ENCODE results near the gene CBFB.
A peak's percentile ranks its signal among the peaks of the same experiment; 100 is the strongest.

Gene CBFB

GRCh38 chr16:66996324-66996982 is 32.5 kb upstream of the CBFB start:
- CTCF ChIA-PET, result interaction anchor here (0.7 to 1.7 kb wide), 3 partner anchors 11 to 161 kb away, joined by 3 to 4 read pairs (median 3); no protein-coding TSS in a partner anchor
- POLR2A ChIA-PET, result interaction anchor here (0.5 kb wide), 1 partner anchor 110 kb away, joined by 3 read pairs; no protein-coding TSS in a partner anchor
- DNase-seq (ENCODE audit: extremely low spot score), result no peak
- TF ChIP-seq, protein P1, sequence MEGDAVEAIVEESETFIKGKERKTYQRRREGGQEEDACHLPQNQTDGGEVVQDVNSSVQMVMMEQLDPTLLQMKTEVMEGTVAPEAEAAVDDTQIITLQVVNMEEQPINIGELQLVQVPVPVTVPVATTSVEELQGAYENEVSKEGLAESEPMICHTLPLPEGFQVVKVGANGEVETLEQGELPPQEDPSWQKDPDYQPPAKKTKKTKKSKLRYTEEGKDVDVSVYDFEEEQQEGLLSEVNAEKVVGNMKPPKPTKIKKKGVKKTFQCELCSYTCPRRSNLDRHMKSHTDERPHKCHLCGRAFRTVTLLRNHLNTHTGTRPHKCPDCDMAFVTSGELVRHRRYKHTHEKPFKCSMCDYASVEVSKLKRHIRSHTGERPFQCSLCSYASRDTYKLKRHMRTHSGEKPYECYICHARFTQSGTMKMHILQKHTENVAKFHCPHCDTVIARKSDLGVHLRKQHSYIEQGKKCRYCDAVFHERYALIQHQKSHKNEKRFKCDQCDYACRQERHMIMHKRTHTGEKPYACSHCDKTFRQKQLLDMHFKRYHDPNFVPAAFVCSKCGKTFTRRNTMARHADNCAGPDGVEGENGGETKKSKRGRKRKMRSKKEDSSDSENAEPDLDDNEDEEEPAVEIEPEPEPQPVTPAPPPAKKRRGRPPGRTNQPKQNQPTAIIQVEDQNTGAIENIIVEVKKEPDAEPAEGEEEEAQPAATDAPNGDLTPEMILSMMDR (IDR thresholded peaks at IDR 0.05; ENCODE audit: control extremely low read depth, extremely low read depth, low read depth, missing control alignments), result no peak

GRCh38 chr16:66996983-66997358 is 32.0 kb upstream of the CBFB start:
- no peak for DNase-seq (ENCODE audit: extremely low spot score)
- TF ChIP-seq, protein P1 (IDR thresholded peaks at IDR 0.05; ENCODE audit: control extremely low read depth, extremely low read depth, low read depth, missing control alignments), result no peak
- ChIA-PET POLR2A (no interaction called here), CTCF (interaction anchor here (1.7 kb wide), 1 partner anchor 43 kb away, joined by 4 read pairs; no protein-coding TSS in a partner anchor)

DNA sequence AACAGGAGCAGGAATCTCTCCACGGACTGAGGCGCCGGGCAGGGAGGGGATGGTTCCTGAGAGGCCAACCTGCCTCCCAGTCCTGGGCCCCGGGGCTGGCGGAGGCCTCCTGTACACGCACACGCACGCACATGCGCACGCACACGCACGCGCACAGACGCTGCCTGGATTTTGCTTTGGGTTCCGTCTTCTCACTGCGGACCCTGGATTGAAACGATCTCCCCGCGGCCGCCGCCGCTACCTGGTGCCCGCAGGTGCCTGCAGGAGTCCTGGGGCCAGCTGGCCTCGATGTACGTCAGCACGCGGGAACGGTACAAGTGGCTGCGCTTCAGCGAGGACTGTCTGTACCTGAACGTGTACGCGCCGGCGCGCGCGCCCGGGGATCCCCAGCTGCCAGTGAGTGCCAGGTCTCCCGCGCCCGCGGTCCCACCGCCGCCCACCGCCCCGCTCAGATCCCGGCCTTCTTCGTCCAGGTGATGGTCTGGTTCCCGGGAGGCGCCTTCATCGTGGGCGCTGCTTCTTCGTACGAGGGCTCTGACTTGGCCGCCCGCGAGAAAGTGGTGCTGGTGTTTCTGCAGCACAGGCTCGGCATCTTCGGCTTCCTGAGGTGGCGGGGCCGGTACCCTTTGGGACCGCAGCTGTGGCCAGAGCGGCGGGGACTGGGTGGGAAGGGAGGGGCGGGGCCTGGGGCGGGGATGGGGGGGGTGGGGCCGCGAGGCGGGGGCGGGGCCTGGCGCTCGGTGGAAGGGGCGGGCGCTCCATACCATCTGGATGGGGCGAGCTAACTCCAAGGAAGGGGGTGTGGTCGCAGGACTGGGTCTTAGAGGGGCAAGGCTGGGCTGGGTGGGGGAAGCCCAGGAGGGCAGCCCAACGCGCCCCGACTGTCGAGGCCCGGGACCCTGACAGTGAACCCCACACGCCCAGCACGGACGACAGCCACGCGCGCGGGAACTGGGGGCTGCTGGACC is 28.3 kb upstream of the CBFB start:
- DNase-seq (ENCODE audit: extremely low spot score), result peak; percentile 78
- ChIA-PET CTCF (interaction anchor here (0.9 to 1.5 kb wide), 5 partner anchors 9 to 184 kb away, joined by 3 to 5 read pairs (median 3); no protein-coding TSS in a partner anchor), POLR2A (interaction anchor here (0.6 kb wide), 1 partner anchor 74 kb away, joined by 5 read pairs; no protein-coding TSS in a partner anchor)
- TF ChIP-seq, protein P1 (IDR thresholded peaks at IDR 0.05; ENCODE audit: control extremely low read depth, extremely low read depth, low read depth, missing control alignments), result no peak

DNA sequence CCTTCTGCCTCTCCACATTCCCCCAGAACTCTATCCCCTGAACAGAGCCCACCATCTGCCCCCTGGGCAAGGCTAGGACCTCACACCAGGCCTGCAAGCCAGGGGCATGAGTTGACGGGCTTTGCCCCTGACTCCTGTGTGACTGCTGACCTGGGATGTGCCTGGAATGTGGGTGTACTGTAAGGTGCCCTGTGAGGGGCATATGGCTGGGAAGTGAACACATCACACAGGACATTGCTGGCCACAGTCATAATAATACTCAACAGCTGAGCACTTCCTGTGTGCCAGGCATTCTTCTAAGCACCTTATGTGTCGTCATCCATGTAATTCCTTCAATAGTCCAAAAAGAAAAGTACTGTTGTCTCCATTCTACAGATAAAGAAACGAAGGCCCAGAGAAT is 27.2 kb upstream of the CBFB start:
- no peak for DNase-seq (ENCODE audit: extremely low spot score)
- CTCF ChIA-PET, result no interaction called here
- POLR2A ChIA-PET, result no interaction called here
- TF ChIP-seq, protein P1 (IDR thresholded peaks at IDR 0.05; ENCODE audit: control extremely low read depth, extremely low read depth, low read depth, missing control alignments), result no peak

GRCh38 chr16:67006930-67007658 is 21.9 kb upstream of the CBFB start:
- POLR2A ChIA-PET, result no interaction called here
- CTCF ChIA-PET, result interaction anchor here (0.8 to 2.2 kb wide), 8 partner anchors 11 to 178 kb away, joined by 3 to 17 read pairs (median 4); partner anchors contain the start of gene CES3
- TF ChIP-seq, protein P1 (IDR thresholded peaks at IDR 0.05; ENCODE audit: control extremely low read depth, extremely low read depth, low read depth, missing control alignments), result no peak
- no peak for DNase-seq (ENCODE audit: extremely low spot score)

DNA sequence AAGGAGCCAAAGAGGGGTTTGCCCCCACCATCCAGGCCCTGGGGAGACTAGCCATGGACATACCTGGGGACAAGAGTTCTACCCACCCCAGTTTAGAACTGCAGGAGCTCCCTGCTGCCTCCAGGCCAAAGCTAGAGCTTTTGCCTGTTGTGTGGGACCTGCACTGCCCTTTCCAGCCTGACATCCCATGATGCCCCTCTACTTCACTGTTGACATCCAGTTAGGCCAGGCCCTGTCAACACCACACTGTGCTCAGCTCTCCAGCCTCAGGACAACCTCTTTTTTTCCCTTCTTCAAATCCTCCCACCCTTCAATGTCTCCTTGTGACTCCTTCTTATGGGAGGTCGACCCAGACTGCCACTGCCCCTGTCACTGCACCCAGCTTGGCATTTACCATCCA is 19.8 kb upstream of the CBFB start:
- TF ChIP-seq, protein P1 (IDR thresholded peaks at IDR 0.05; ENCODE audit: control extremely low read depth, extremely low read depth, low read depth, missing control alignments), result no peak
- ChIA-PET POLR2A (no interaction called here), CTCF (interaction anchor here (0.6 to 1.5 kb wide), 3 partner anchors 9 to 20 kb away, joined by 3 to 8 read pairs (median 3); partner anchors contain the start of gene CES4A)
- no peak for DNase-seq (ENCODE audit: extremely low spot score)

Data from GM10248 (cell line).